Skeletal muscle tissue (tissue), 4 donors: ENCODE data around the gene CREBZF. TPM values are rescaled to one million over a fixed set of nuclear protein-coding genes. Genes with fewer than 3 reads are reported as not detected.
"Not testable (repeated sequence)": the region's sequence is repeated elsewhere in the genome, so short reads cannot be mapped to it uniquely, and the experiment has no call there.

Source experiments
- H3K27ac ChIP-seq: one replicate; pipeline ENCODE4 v1.7.0; 2013; ENCODE audit warnings: mild to moderate bottlenecking, low read depth, low read length, inconsistent platforms
- H3K27me3 ChIP-seq, 3 donors: one replicate each; pipeline ENCODE4 v1.7.0; 2013; ENCODE audit warnings: low read length in 3 of 3; ENCODE audit not compliant: control insufficient read depth in 3 of 3, insufficient read depth in 3 of 3
- H3K36me3 ChIP-seq, 3 donors: one replicate each; pipeline ENCODE4 v1.7.0; 2013; ENCODE audit warnings: low read length in 3 of 3; ENCODE audit not compliant: control insufficient read depth in 3 of 3, insufficient read depth in 3 of 3
- H3K4me1 ChIP-seq, 3 donors: one replicate each; pipeline ENCODE4 v1.7.0; 2013; ENCODE audit warnings: low read length in 3 of 3, mild to moderate bottlenecking in 3 of 3; ENCODE audit not compliant: control insufficient read depth in 3 of 3, insufficient read depth in 3 of 3
- H3K4me3 ChIP-seq, 3 donors: one replicate each; pipeline ENCODE4 v1.7.0; 2013; ENCODE audit warnings: low read length in 3 of 3
- H3K9ac ChIP-seq, 3 donors: one replicate each; pipeline ENCODE4 v1.7.0; 2013; ENCODE audit warnings: low read length in 3 of 3, mild to moderate bottlenecking in 3 of 3, moderate library complexity in 2 of 3, low read depth in 1 of 3
- H3K9me3 ChIP-seq, 3 donors: one replicate each; pipeline ENCODE4 v1.7.0; 2013; ENCODE audit warnings: low read length in 3 of 3; ENCODE audit not compliant: control insufficient read depth in 3 of 3
- total RNA-seq: library from RNA; depleted of rRNA; stranded (reverse); fragments of >200 nt; gene quantifications from one replicate; pipeline ENCODE4 v1.2.3, GENCODE V29; 2014
- donor health status: Osteomylitis.

The CREBZF gene
- total RNA-seq, 1 donor from 2014 or later: 28.7 TPM

- not testable (repeated sequence) for H3K27ac ChIP-seq, H3K4me3 ChIP-seq, H3K9ac ChIP-seq, H3K9me3 ChIP-seq, H3K4me1 ChIP-seq, H3K27me3 ChIP-seq
- peaks cover 0 to 33% (median 28%) of the 10 kb centered on the region in 3 donors for H3K36me3 ChIP-seq
These were observed 10.6 kb downstream of the CREBZF start for GRCh38 chr11:85654343-85654742.

- H3K36me3 ChIP-seq: peaks cover 0 to 31% (median 20%) of the 10 kb centered on the region in 3 donors
- peaks cover 3 to 16% (median 6%) of the 10 kb centered on the region in 3 donors for H3K4me1 ChIP-seq
- H3K27me3 ChIP-seq: no peaks in the 10 kb centered on the region
- no peak overlapping the region for H3K4me3 ChIP-seq
- no peak overlapping the region for H3K27ac ChIP-seq
- H3K9me3 ChIP-seq: no peaks in the 10 kb centered on the region
- no peak overlapping the region for H3K9ac ChIP-seq
These were observed 12.0 kb downstream of the CREBZF start for GRCh38 chr11:85652786-85653447.

- Histone ChIP-seq H3K9ac (no peak overlapping the region), H3K27me3 (no peaks in the 10 kb centered on the region)
These were observed 13.8 kb downstream of the CREBZF start for GRCh38 chr11:85651118-85651517.

GRCh38 chr11:85647604-85648299, 17.2 kb downstream of the CREBZF start, which contains the start of gene TMEM126A:
TSS of gene TMEM126A (plus strand) at chr11:85647967. CDS start at chr11:85650256, 2,289 bp downstream.
- no peaks in the 10 kb centered on the region for H3K27me3 ChIP-seq
- H3K4me3 ChIP-seq: peak within 1 kb of the TSS; percentile 92 to 94 (median 92)
- no peaks in the 10 kb centered on the region for H3K9me3 ChIP-seq
- peaks cover 0 to 9% (median 7%) of the 10 kb centered on the region in 3 donors for H3K36me3 ChIP-seq
- peak within 1 kb of the TSS; percentile 84 to 92 (median 90) for H3K9ac ChIP-seq
- peak within 1 kb of the TSS; percentile 84 for H3K27ac ChIP-seq
- peaks cover 7 to 21% (median 15%) of the 10 kb centered on the region in 3 donors for H3K4me1 ChIP-seq

More at GRCh38 chr11:85651118-85651517, 13.8 kb downstream of the CREBZF start:
- H3K27ac ChIP-seq: no peak overlapping the region
- peaks cover 0 to 22% (median 15%) of the 10 kb centered on the region in 3 donors for H3K36me3 ChIP-seq
- no peaks in the 10 kb centered on the region for H3K9me3 ChIP-seq
- H3K4me1 ChIP-seq: peaks cover 7 to 17% (median 12%) of the 10 kb centered on the region in 3 donors
- no peak overlapping the region for H3K4me3 ChIP-seq

- no peaks in the 10 kb centered on the region for H3K9me3 ChIP-seq
- H3K36me3 ChIP-seq: peaks cover 0 to 9% (median 7%) of the 10 kb centered on the region in 3 donors
- H3K27me3 ChIP-seq: no peaks in the 10 kb centered on the region
- peak overlapping the region; percentile 84 to 92 (median 90) for H3K9ac ChIP-seq
- peak overlapping the region; percentile 84 for H3K27ac ChIP-seq
- peak overlapping the region; percentile 92 to 94 (median 92) for H3K4me3 ChIP-seq
- peaks cover 7 to 21% (median 15%) of the 10 kb centered on the region in 3 donors for H3K4me1 ChIP-seq
These were observed 17.9 kb downstream of the CREBZF start for GRCh38 chr11:85647078-85647477.

- H3K9me3 ChIP-seq: no peaks in the 10 kb centered on the region
- no peaks in the 10 kb centered on the region for H3K27me3 ChIP-seq
- no peak overlapping the region for H3K27ac ChIP-seq
- H3K9ac ChIP-seq: peak overlapping the region in 1 of 3 donors; percentile 41
- H3K4me1 ChIP-seq: peaks cover 4 to 11% (median 10%) of the 10 kb centered on the region in 3 donors
- H3K4me3 ChIP-seq: no peak overlapping the region
- no peaks in the 10 kb centered on the region for H3K36me3 ChIP-seq
These were observed 21.7 kb downstream of the CREBZF start for GRCh38 chr11:85643191-85643614.

GRCh38 chr11:85634747-85635146, 30.2 kb downstream of the CREBZF start:
- Histone ChIP-seq H3K9me3 (no peaks in the 10 kb centered on the region), H3K36me3 (peaks cover 4 to 24% (median 15%) of the 10 kb centered on the region in 3 donors), H3K27ac (no peak overlapping the region), H3K4me1 (peaks cover 0 to 5% (median 4%) of the 10 kb centered on the region in 3 donors), H3K27me3 (no peaks in the 10 kb centered on the region), H3K4me3 (no peak overlapping the region), H3K9ac (no peak overlapping the region)

- H3K4me3 ChIP-seq: peak overlapping the region; percentile 78 to 84 (median 81)
- H3K27me3 ChIP-seq: no peaks in the 10 kb centered on the region
- peaks cover 3 to 26% (median 12%) of the 10 kb centered on the region in 3 donors for H3K4me1 ChIP-seq
- H3K36me3 ChIP-seq: peaks cover 0 to 4% (median 2%) of the 10 kb centered on the region in 3 donors
- peak overlapping the region; percentile 64 for H3K27ac ChIP-seq
- no peaks in the 10 kb centered on the region for H3K9me3 ChIP-seq
- H3K9ac ChIP-seq: peak overlapping the region; percentile 82 to 97 (median 82)
These were observed 36.1 kb downstream of the CREBZF start for GRCh38 chr11:85628771-85629341.

- peak within 1 kb of the TSS; percentile 81 to 86 (median 84) for H3K4me3 ChIP-seq
These were observed 36.7 kb downstream of the CREBZF start, which contains the start of gene TMEM126B for GRCh38 chr11:85627998-85628770. TSS of gene TMEM126B (plus strand) at chr11:85628593. CDS start at chr11:85628608, 15 bp downstream.

More at GRCh38 chr11:85627998-85628770, 36.7 kb downstream of the CREBZF start, which contains the start of gene TMEM126B:
- H3K27ac ChIP-seq: peak within 1 kb of the TSS; percentile 92
- H3K36me3 ChIP-seq: peaks cover 0 to 4% (median 2%) of the 10 kb centered on the region in 3 donors
- no peaks in the 10 kb centered on the region for H3K27me3 ChIP-seq
- H3K9me3 ChIP-seq: no peaks in the 10 kb centered on the region
- H3K4me1 ChIP-seq: peaks cover 3 to 26% (median 12%) of the 10 kb centered on the region in 3 donors
- peak within 1 kb of the TSS; percentile 91 to 97 (median 92) for H3K9ac ChIP-seq
